Astrocyte (in vitro differentiated cells and primary cell): ENCODE measurements around the gene DROSHA. TPM values are rescaled to one million over a fixed set of nuclear protein-coding genes. Genes with fewer than 3 reads are reported as not detected.
"Not testable (repeated sequence)": the region's sequence is repeated elsewhere in the genome, so short reads cannot be mapped to it uniquely, and the experiment has no call there.

Experiments
- DNase-seq: peaks from one replicate; pipeline ENCODE4 v3.0.0-alpha.2; 2010; ENCODE audit warnings: low read depth
- FAIRE-seq: peaks from 2 replicates; lab custom pipeline; 2011; peaks lifted over from hg19 to GRCh38; lab: Jason Lieb, UNC
- H2AFZ ChIP-seq: 2 replicates; pipeline ENCODE4 v1.6.0; 2012; ENCODE audit warnings: low read depth, low read length, inconsistent platforms
- H3K27ac ChIP-seq: 2 replicates; pipeline ENCODE4 v1.5.1; 2011; ENCODE audit warnings: low read depth, low read length, inconsistent platforms
- H3K27me3 ChIP-seq: 2 replicates; pipeline ENCODE4 v1.6.0; 2011; ENCODE audit warnings: low read length, inconsistent platforms; ENCODE audit not compliant: insufficient read depth
- H3K36me3 ChIP-seq: 2 replicates; pipeline ENCODE4 v1.5.1; 2011; ENCODE audit warnings: low read length, inconsistent platforms; ENCODE audit not compliant: insufficient read depth
- H3K4me1 ChIP-seq: 2 replicates; pipeline ENCODE4 v1.5.1; 2011; ENCODE audit warnings: low read length, inconsistent platforms; ENCODE audit not compliant: insufficient read depth
- H3K4me2 ChIP-seq: 2 replicates; pipeline ENCODE4 v1.6.0; 2012; ENCODE audit warnings: low read length, inconsistent platforms
- H3K4me3 ChIP-seq: 2 replicates; pipeline ENCODE4 v1.5.1; 2011; ENCODE audit warnings: low read depth, mild to moderate bottlenecking, low read length, inconsistent platforms; ENCODE audit not compliant: insufficient read depth
- H3K79me2 ChIP-seq: 2 replicates; pipeline ENCODE4 v1.6.0; 2012; ENCODE audit warnings: mild to moderate bottlenecking, low read length, inconsistent platforms; ENCODE audit not compliant: insufficient read depth
- H3K9ac ChIP-seq: 2 replicates; pipeline ENCODE4 v1.6.0; 2012; ENCODE audit warnings: mild to moderate bottlenecking, low read length, inconsistent platforms
- H3K9me3 ChIP-seq: 2 replicates; pipeline ENCODE4 v1.5.1; 2012; ENCODE audit warnings: low read depth, mild to moderate bottlenecking, low read length, inconsistent platforms; ENCODE audit not compliant: insufficient read depth
- H4K20me1 ChIP-seq: 2 replicates; pipeline ENCODE4 v1.6.0; 2012; ENCODE audit warnings: low read length, inconsistent platforms; ENCODE audit not compliant: insufficient read depth
- H3K27ac Mint-ChIP-seq: one replicate; pipeline ENCODE4 v1.8.0; 2021; ENCODE audit warnings: mild to moderate bottlenecking, mixed read lengths; ENCODE audit not compliant: unreplicated experiment
- H3K27me3 Mint-ChIP-seq: one replicate; pipeline ENCODE4 v1.8.0; 2021; ENCODE audit warnings: low read depth, mixed read lengths; ENCODE audit not compliant: unreplicated experiment
- H3K36me3 Mint-ChIP-seq: one replicate; pipeline ENCODE4 v1.8.0; 2021; ENCODE audit warnings: low read depth, mixed read lengths; ENCODE audit not compliant: unreplicated experiment
- H3K4me1 Mint-ChIP-seq: one replicate; pipeline ENCODE4 v1.8.0; 2021; ENCODE audit warnings: low read depth, mixed read lengths; ENCODE audit not compliant: unreplicated experiment
- H3K4me3 Mint-ChIP-seq: one replicate; pipeline ENCODE4 v1.8.0; 2021; ENCODE audit warnings: mild to moderate bottlenecking, moderate library complexity, mixed read lengths; ENCODE audit not compliant: unreplicated experiment
- H3K9me3 Mint-ChIP-seq: one replicate; pipeline ENCODE4 v1.8.0; 2021; ENCODE audit warnings: mild to moderate bottlenecking, mixed read lengths; ENCODE audit not compliant: unreplicated experiment
- EZH2 ChIP-seq: IDR thresholded peaks from 2 replicates; pipeline ENCODE4 v1.6.1; 2012; ENCODE audit warnings: mild to moderate bottlenecking, low read length, inconsistent platforms; ENCODE audit not compliant: insufficient read depth
- total RNA-seq: library from RNA; stranded (reverse); gene quantifications from 2 replicates; pipeline ENCODE4 v1.2.1, GENCODE V29; 2021
- TF ChIP-seq, protein P1 (sequence below): IDR thresholded peaks from 2 replicates; pipeline ENCODE4 v1.5.1; 2011; ENCODE audit warnings: low read depth, mild to moderate bottlenecking, inconsistent platforms, low read length, moderate library complexity; ENCODE audit not compliant: insufficient read depth

The DROSHA gene
- total RNA-seq, 1 donor from 2014 or later = 50.6 TPM

DNA sequence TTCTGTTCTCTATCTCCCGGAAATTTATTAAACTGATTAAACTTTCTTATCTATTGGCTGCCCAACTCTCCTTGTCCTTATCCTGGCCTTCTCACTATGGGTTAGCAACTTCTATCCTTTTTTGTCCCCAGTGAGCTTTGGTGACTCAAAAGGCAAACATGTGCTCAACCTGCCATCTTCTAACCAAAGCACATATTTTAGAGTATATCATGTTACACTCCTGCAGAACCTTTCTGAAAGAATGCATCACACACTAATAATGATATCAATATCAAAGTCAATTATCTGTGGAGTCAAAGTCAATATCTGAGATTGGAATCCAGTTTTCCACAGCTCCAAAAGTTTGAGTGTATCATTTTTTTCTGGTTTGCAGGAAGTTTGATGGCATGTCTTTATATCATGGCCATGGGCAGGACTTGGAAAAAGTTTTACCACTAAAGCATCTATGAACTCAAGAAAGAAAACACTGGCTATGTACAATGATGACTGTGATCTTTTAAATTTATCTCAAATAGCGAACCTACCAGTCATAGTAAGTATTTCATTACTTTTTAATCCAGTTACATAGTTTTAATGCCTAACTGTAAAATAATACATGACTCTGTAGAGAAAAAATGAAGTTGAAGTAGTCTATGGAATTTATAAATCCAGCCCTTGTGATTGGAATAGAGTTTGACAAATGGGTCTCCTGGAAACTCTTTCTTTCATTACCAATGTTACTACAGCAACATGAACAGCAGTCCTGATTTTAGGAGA lies 166.8 kb downstream of the DROSHA start:
- H3K4me3 ChIP-seq = no peak overlapping the region
- H3K4me1 ChIP-seq = peaks cover 36% of the 10 kb centered on the region
- no peaks in the 10 kb centered on the region for H3K9me3 ChIP-seq
- no peaks in the 10 kb centered on the region for H3K79me2 ChIP-seq
- Mint-ChIP-seq H3K27me3 (no peaks in the 10 kb centered on the region), H3K4me3 (no peak overlapping the region), H3K36me3 (no peaks in the 10 kb centered on the region), H3K27ac (no peak overlapping the region), H3K4me1 (peaks cover 10% of the 10 kb centered on the region), H3K9me3 (peaks cover 1% of the 10 kb centered on the region)
- no peaks in the 10 kb centered on the region for H3K36me3 ChIP-seq
- TF ChIP-seq EZH2 = no peak
- TF ChIP-seq, protein P1, sequence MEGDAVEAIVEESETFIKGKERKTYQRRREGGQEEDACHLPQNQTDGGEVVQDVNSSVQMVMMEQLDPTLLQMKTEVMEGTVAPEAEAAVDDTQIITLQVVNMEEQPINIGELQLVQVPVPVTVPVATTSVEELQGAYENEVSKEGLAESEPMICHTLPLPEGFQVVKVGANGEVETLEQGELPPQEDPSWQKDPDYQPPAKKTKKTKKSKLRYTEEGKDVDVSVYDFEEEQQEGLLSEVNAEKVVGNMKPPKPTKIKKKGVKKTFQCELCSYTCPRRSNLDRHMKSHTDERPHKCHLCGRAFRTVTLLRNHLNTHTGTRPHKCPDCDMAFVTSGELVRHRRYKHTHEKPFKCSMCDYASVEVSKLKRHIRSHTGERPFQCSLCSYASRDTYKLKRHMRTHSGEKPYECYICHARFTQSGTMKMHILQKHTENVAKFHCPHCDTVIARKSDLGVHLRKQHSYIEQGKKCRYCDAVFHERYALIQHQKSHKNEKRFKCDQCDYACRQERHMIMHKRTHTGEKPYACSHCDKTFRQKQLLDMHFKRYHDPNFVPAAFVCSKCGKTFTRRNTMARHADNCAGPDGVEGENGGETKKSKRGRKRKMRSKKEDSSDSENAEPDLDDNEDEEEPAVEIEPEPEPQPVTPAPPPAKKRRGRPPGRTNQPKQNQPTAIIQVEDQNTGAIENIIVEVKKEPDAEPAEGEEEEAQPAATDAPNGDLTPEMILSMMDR = no peak
- H4K20me1 ChIP-seq = no peaks in the 10 kb centered on the region
- no peak overlapping the region for H3K9ac ChIP-seq
- H3K4me2 ChIP-seq = peak overlapping the region; percentile 45
- H3K27me3 ChIP-seq = no peaks in the 10 kb centered on the region
- DNase-seq (peak; percentile 84), FAIRE-seq (peak; percentile 58)
- H2AFZ ChIP-seq = no peak overlapping the region
- peak overlapping the region; percentile 68 for H3K27ac ChIP-seq

DNA sequence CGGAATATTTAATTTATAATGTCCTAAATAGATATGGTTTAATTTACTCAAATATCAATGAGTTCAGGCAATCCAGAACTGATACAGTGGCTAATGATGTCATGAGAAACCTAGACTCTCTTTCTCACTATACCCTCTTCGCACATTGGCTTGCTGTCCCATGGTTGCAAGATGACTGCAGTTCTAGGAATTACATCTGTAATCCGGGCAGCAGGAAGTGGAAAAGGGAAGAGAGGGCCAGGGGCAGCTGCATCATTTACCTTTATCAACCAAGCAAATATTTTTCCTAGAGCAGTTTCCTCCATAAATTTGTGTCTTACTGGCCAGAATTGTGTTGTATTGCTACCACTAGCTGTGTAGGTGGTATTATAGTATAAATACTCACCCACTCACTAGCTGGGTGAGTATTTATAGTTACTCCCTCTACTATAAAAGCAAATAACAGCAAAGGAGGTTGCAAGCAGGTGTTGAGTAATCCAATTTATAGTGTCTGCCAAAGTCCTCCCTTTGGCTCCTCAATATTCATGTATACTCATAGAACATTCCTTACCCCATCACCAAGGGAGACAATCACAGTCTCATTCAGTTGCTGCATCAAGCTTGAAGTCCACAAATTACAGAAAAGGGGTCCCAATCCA lies 168.8 kb downstream of the DROSHA start:
- Histone ChIP-seq H3K4me1 (peaks cover 36% of the 10 kb centered on the region), H3K9me3 (no peaks in the 10 kb centered on the region), H3K79me2 (no peaks in the 10 kb centered on the region), H3K27ac (peak overlapping the region; percentile 59), H3K4me2 (peak overlapping the region; percentile 5), H2AFZ (no peak overlapping the region), H3K36me3 (no peaks in the 10 kb centered on the region), H4K20me1 (no peaks in the 10 kb centered on the region), H3K9ac (no peak overlapping the region), H3K4me3 (no peak overlapping the region), H3K27me3 (no peaks in the 10 kb centered on the region)
- Mint-ChIP-seq H3K9me3 (peaks cover 1% of the 10 kb centered on the region), H3K27ac (no peak overlapping the region), H3K36me3 (no peaks in the 10 kb centered on the region), H3K4me3 (no peak overlapping the region), H3K4me1 (peaks cover 10% of the 10 kb centered on the region), H3K27me3 (no peaks in the 10 kb centered on the region)
- no peak for FAIRE-seq
- TF ChIP-seq, protein P1 = no peak
- no peak for TF ChIP-seq EZH2
- DNase-seq = peak; percentile 59

DNA sequence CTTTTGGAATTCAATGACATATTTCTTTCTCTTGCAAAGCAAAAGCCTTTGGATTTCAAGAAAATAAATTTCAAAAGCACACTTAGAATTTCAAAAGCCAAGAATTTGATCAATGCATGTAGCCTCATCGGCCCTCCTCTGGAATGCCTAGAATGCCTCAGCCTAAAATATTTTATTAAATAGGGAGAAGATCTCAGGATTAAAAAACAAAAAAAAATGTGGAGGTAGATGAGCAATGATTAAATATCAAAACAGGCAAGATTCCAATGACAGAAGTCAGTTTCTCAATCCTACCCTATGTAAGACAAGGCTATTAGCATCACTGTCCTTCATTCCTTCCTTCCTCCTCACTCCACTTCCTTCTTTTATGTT lies 169.4 kb downstream of the DROSHA start:
- H3K36me3 ChIP-seq = no peaks in the 10 kb centered on the region
- H3K27me3 ChIP-seq = no peaks in the 10 kb centered on the region
- no peaks in the 10 kb centered on the region for H4K20me1 ChIP-seq
- Mint-ChIP-seq H3K4me3 (no peak overlapping the region), H3K4me1 (peaks cover 10% of the 10 kb centered on the region), H3K9me3 (peaks cover 1% of the 10 kb centered on the region), H3K36me3 (no peaks in the 10 kb centered on the region), H3K27me3 (no peaks in the 10 kb centered on the region), H3K27ac (no peak overlapping the region)
- FAIRE-seq = peak; percentile 17
- no peak for TF ChIP-seq EZH2
- H2AFZ ChIP-seq = no peak overlapping the region
- no peaks in the 10 kb centered on the region for H3K9me3 ChIP-seq
- peak; percentile 37 for DNase-seq
- peaks cover 36% of the 10 kb centered on the region for H3K4me1 ChIP-seq
- H3K79me2 ChIP-seq = no peaks in the 10 kb centered on the region
- no peak overlapping the region for H3K4me3 ChIP-seq
- no peak overlapping the region for H3K9ac ChIP-seq
- H3K4me2 ChIP-seq = peak overlapping the region; percentile 1
- peak overlapping the region; percentile 59 for H3K27ac ChIP-seq

DNA sequence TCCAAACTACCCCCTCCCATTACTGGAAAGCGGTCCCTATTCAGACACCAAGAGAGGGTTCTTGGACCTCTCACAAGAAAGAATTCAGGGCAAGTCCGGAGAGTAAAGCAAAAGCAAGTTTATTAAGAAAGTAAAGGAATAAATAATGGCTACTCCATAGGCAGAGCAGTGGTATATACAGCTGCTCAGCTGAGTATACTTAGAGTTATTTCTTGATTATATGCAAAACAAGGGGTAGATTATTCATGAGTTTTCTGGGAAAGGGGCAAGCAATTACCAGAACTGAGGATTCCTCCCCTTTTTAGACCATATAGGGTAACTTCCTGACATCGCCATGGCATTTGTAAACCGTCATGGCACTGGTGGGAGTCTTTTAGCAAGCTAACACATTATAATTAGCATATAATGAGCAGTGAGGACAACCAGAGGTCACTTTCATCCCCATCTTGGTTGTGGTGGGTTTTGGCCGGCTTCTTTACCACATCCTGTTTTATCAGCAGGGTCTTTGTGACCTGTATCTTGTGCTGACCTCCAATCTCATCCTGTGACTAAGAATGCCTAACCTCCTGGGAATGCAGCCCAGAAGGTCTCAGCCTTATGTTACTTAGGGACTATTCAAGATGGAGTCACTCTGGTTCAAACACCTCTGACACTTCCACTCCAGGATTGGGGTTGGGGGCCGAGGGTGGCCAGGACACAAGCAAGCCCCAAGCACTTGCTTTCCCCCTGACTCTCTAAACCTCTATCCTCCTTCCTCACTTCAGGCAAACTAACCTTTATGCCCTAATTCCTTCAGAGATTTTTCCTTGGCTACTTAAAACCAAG lies 170.0 kb downstream of the DROSHA start:
- not testable (repeated sequence) for H3K9ac ChIP-seq, H3K36me3 ChIP-seq, H3K4me3 Mint-ChIP-seq, H3K4me3 ChIP-seq, H3K79me2 ChIP-seq, H3K9me3 ChIP-seq, H3K27me3 ChIP-seq, H3K27me3 Mint-ChIP-seq, H3K27ac Mint-ChIP-seq, FAIRE-seq, H3K36me3 Mint-ChIP-seq, H3K9me3 Mint-ChIP-seq, H3K4me1 Mint-ChIP-seq, H4K20me1 ChIP-seq
- peak overlapping the region; percentile 2 for H3K4me2 ChIP-seq
- peaks cover 36% of the 10 kb centered on the region for H3K4me1 ChIP-seq
- DNase-seq = peak; percentile 59
- peak overlapping the region; percentile 48 for H2AFZ ChIP-seq
- H3K27ac ChIP-seq = peak overlapping the region; percentile 59
